IPS-18c (cell line): ENCODE data around the gene MZF1.

Experiments
- H3K4me3 ChIP-seq: 2 replicates; pipeline ENCODE4 v1.7.0; 2013; ENCODE audit warnings: low read depth, mild to moderate bottlenecking, low read length, moderate library complexity; ENCODE audit not compliant: insufficient read depth
- H3K9me3 ChIP-seq: one replicate; pipeline ENCODE4 v1.6.1; 2013; ENCODE audit warnings: mild to moderate bottlenecking, low read length, moderate library complexity; ENCODE audit not compliant: control insufficient read depth, insufficient read depth

The MZF1 gene

GRCh38 chr19:58531034-58531840 lies 41.9 kb downstream of the MZF1 start:
- Histone ChIP-seq H3K9me3 (no peaks in the 10 kb centered on the region), H3K4me3 (no peak overlapping the region)

DNA sequence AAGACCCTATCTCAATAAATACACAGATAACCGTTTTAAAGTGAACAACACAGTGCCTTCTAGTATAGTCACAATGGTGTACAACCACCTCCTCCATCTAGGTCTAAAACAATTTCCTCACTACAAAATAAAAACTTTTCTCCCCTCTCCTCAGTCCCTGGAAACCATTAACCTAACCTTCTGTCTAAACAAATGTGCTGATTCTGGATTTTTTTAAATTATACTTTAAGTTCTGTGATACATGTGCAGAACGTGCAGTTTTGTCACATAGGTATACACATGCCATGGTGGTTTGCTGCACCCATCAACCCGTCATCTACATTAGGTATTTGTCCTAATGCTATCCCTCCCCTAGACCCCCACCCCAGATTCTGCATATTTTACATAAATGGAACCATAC lies 43.7 kb downstream of the MZF1 start:
- H3K4me3 ChIP-seq, result no peak overlapping the region
- H3K9me3 ChIP-seq, result no peaks in the 10 kb centered on the region

DNA sequence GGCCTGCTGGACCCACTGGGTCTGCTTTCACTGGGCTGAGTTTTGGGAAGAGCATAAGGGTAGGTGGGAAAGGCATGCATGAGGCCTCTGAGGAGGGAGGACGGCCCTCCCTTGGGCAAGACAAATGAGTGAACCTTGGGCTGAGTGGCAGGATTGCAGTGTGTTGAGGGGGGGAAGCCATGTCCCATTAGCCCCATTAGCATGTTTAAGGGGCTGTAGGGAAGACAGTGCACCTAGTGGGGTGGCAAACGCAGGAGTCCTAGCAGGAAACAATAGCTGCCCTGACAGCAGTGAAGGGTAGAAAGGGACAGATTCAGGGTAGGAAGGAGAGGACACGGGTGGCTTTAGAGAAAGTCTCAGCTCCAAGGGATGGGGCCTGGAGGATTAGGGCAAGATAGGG lies 50.4 kb downstream of the MZF1 start:
- Histone ChIP-seq H3K4me3 (no peak overlapping the region), H3K9me3 (peaks cover 3% of the 10 kb centered on the region)

DNA sequence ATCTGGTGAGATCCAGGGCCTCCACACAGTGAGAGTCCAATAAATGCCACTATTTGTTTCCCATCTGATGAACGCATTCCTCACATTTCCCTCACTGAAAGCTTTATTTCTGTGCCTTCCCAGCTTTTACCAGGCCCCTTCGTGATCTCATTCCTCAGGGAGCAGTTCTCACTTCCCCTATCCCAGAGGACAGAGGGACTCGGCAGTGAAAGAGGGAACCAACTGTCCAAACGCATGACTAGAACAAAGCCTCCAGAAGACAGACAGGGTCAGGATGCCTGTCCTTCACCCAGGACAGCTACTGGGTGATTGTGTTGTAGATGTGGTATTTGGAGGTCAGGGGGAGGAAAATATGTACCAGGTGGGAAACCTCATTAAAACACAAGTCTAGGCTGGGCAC lies 51.5 kb downstream of the MZF1 start:
- H3K9me3 ChIP-seq, result peaks cover 3% of the 10 kb centered on the region
- no peak overlapping the region for H3K4me3 ChIP-seq

DNA sequence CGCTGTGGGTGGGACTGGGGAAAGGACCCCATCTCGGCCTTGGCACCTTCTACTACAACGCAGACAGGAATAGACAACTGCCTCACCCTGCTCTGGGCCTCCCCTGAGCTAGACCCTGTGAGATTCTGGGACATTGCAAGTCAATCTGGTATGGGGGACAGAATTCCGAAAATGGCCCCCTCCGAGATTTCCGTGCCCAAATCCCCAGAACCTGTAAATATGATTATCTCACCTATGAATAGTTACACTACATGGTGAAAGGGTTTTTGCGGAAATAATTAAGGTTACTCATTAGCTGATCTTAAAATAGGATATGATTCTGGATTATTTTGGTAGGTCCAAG lies 52.9 kb downstream of the MZF1 start:
- peaks cover 3% of the 10 kb centered on the region for H3K9me3 ChIP-seq

GRCh38 chr19:58519355-58520256 lies 53.5 kb downstream of the MZF1 start, which contains the start of gene ZBTB45:
Gene ZBTB45 (minus strand): TSS chr19:58519810. CDS start chr19:58517673, 2,137 bp downstream.
- H3K4me3 ChIP-seq, result peak within 1 kb of the TSS; percentile 95
- peaks cover 3% of the 10 kb centered on the region for H3K9me3 ChIP-seq

More for the DNA sequence above, 52.9 kb downstream of the MZF1 start:
- peak overlapping the region; percentile 95 for H3K4me3 ChIP-seq

DNA sequence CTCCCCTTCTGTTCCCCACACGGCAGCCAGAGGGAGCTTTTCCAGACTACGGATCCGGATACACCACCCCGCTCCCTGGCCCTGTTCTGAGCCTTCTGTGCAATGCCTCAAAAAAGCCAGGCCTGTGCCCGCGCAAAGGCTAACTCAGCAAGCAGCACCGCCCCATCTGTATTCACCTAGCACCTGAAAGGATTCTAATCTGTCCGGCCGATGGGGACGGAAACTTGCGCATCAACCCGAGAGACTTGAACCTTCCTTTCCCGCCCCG lies 54.1 kb downstream of the MZF1 start:
- peak overlapping the region; percentile 95 for H3K4me3 ChIP-seq
- H3K9me3 ChIP-seq, result peaks cover 3% of the 10 kb centered on the region

- H3K4me3 ChIP-seq, result peak overlapping the region; percentile 95
- H3K9me3 ChIP-seq, result peaks cover 3% of the 10 kb centered on the region
These were observed 54.7 kb downstream of the MZF1 start for GRCh38 chr19:58518256-58519086.

- no peak overlapping the region for H3K4me3 ChIP-seq
- peaks cover 3% of the 10 kb centered on the region for H3K9me3 ChIP-seq
These were observed 55.9 kb downstream of the MZF1 start for GRCh38 chr19:58516964-58517833.

GRCh38 chr19:58516246-58516836 lies 56.8 kb downstream of the MZF1 start:
- H3K4me3 ChIP-seq, result no peak overlapping the region
- H3K9me3 ChIP-seq, result peaks cover 3% of the 10 kb centered on the region

- H3K4me3 ChIP-seq, result 0 out of 2 replicates have a peak overlapping the region, but pooled peaks have one; percentile 32
- H3K9me3 ChIP-seq, result peaks cover 3% of the 10 kb centered on the region
These were observed 57.9 kb downstream of the MZF1 start for GRCh38 chr19:58515259-58515658.

DNA sequence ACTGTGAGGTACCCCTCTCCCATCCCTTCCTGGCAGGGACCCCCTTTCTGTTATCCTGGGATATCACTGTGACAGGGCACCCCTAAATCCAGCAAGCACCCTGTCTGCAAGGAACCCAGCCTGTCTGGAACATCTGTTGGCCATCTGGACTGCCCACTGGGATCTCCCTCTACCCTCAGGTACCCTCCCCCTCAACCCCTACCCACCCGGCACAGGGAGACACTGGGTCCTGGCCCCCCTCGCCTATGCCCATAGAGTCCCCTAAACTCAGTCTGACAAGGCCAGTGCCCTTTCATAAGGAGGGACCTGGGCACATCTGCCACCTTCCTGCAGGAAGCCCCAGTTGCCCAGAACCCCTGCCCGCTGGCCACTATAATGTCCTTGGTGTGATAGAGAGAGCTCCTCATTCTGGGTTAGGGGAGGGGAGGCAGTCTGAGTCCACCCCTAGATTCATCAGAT lies 58.5 kb downstream of the MZF1 start:
- Histone ChIP-seq H3K9me3 (peaks cover 3% of the 10 kb centered on the region), H3K4me3 (peak overlapping the region; percentile 45)

DNA sequence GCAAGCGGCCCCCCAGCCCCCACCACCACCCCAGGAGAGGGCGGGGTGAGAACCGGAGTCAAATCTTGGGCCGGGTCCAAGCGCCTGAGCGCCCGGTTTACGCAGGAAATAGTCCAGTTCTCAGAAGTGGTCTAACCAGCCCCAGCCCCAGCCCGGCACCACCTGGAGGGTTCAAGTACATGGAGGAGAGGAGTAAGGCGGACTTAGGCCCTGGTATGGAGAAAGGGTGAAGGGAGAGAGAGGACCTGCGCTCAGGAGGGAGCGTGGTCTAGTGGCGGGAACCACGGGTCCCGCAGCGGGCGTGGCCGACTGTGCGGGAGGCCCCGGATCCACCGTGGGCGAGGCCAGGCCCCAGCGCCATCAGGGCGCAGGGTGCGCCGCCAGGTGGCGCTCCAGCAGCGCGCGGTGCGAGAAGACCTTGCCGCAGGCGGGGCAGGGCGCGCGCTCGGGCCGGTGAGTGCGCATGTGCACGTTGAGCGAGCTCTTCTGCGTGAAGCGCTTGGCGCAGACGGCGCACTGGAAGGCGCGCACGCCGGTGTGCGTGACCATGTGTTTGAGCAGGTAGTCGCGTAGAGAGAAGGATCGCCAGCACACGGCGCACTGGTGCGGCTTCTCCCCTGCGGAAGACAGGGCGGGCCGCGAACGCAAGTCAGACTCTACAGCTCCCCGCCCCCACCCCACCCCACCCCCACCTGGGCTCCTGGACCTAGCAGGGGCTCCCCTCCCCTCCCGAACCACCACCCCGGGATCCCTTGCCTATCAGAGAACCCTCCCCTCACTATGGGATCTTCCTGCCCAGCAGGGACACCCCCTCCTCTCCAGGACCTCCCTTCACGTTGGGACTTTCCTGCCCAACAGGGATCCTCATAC lies 59.2 kb downstream of the MZF1 start:
- H3K9me3 ChIP-seq, result peaks cover under 1% of the 10 kb centered on the region
- H3K4me3 ChIP-seq, result peak overlapping the region; percentile 45

GRCh38 chr19:58513213-58513693 lies 59.9 kb downstream of the MZF1 start:
- Histone ChIP-seq H3K9me3 (no peaks in the 10 kb centered on the region), H3K4me3 (no peak overlapping the region; the same call in 1 of the 2 replicates)
